CD4-positive, alpha-beta T cell treated with Interleukin-10 for 1 hour (primary cell): Measurements from ENCODE around the gene DCC.

Experiments used
- DNase-seq: peaks from one replicate; pipeline ENCODE4 v3.0.0-alpha.2; 2020

Gene DCC

DNA sequence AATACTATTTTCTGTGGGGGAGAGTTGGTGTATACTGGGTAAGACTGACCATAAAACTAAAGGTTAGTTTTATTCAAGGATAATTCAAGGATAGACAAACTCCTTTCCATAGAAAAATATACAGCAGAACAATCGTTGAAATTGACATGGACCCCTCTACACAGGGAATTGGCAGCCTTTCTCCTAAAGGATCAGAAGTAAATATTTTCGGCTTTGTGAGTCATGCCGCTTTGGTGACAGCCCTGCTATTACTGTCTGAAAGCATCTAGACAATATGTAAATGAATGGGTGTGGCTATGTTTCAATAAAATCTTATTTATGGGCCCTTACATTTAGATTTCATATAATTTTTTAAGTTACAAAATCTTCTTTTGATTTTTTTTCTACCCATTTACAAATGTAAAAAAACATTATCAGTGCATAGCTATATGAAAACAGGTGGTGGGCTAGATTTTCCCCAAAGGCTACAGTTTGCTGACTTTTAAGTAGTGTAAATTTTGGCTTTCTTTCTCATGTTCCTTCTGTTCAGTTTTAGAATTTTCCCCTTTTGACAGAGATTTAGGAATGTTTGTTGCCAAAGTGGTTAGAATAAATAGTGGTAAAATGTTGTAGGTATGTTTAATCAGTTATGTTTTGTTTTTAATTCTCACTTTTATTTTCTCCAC lies 270.6 kb downstream of the DCC start:
- no peak for DNase-seq

DNA sequence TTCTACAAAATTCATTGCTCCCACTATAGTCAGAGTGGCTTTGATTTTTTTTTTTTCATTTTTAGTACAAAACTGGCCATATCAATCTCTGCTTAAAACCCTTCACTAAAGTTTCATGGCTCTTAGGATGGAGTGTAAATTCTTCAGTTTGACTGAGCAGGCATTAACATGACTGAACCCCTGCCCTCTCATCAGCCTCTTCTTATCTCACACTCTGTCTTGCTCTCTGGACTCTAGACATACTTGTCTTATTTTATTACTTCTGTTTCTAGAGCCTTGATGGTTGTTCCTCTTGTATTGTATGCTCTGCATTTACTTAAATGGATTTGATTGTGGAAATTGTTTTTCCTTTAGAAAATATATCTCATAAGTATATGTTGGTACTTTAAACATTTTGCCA lies 272.4 kb downstream of the DCC start:
- no peak for DNase-seq

DNA sequence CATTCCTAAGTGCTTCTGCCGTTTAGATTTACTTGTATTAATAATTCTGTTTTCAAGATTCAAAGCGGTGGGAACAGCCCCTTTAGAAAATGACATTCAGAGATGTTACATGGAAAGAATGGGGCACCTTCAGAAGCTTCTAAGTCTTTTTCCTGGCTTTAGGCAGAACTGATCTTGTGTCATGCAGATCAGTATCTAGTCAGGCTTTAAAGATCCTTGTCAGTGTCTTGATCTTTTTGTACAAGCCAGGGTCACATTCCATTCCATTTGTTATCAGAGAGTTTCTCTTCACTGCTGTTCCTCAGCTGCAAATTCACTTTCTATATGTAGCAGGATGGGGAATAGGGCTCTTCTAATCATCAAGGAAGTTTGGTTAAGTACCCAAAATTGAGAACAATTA lies 275.3 kb downstream of the DCC start:
- DNase-seq, result no peak

DNA sequence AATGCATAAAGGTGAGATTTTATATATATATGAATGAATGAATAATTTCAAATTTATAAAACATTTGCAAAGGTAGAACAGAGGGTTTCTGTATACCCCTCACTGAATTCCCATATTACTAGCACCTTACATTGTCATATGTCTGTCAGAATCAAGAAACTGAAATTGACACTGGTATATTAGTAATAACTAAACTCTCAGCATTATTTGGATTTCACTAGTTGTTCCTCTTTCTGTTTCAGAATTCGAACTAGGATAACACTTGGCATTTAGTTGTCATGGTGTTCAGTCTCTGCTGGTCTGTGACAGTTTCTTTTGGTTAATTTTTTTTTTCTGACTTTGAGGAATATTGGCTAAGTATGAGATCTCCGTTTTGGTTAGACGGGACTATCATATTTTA lies 275.9 kb downstream of the DCC start:
- DNase-seq, result no peak

DNA sequence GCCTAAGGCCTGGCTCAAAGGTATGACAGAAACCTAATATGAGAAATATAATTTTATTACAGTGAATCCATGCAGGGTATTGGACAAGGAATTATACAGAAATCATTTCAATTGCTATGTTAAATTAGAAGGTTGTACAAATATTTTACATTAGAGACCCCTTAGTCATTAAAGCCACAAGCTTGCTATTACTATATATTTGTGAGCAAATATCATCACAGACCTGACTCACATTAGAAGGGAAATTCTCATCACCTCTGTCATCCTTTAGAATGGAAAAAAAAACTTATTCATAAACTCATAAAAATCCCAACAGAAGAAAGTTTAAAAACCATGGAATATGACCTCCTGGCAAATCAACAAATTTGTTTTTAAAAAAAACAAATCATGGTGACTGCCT lies 277.9 kb downstream of the DCC start:
- DNase-seq, result no peak

DNA sequence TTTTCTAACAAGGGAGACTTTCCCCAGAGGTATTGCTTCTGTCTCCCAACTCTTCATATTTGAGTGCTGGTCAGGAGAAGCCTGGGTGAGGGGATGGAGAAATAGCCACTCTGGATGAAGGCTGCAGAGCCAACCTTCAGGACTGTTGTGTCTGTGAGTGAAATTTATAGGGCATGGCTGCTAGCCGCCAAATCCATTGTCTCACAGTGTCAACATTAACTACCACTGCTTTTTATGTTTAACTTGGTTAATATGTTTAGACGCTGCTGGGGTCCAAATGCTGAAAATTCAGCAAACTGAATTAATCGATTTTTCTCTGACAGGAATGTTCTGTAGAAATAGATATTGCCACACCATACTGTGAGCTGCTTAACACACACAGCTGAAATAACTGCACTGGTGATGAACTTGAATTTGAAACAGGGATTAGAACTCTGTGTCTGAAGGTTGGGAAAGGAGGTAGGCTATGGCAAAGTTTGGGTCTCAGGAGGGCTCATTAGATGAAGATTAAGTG lies 281.0 kb downstream of the DCC start:
- DNase-seq, result no peak

DNA sequence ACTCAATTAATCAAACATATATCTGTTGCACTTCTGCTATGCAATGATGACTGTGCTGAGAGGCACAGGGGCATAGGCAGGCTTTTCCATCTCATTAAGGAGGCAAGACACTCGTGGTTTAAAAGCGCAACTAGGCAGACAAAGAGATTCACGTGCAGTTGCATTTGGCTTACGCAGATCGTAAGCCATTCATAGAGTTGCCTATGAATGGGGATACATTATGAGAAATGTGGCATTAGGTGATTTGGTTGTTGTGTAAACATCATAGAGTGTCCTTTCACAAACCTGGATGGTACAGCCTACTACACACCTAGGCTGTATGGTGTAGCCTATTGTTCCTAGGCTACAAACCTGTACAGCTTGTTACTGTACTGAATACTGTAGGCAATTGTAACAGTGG lies 284.7 kb downstream of the DCC start:
- no peak for DNase-seq

DNA sequence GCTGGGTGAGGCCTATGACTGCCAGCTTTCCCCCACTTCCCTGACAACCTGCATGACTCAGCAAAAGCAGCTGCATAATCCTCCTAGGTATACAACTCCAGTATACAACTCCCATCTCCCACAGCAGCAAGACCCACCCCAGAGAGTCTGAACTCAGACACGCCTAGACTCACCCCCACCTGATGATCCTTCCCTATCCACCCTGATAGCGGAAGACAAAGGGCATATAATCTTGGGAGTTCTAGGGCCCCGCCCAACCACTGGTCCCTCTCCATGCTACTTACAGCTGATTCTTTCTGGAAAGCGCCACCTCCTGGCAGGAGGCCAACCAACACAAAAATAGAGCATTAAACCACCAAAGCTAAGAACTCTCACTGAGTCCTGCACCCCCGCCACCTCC lies 296.5 kb downstream of the DCC start:
- DNase-seq, result no peak

DNA sequence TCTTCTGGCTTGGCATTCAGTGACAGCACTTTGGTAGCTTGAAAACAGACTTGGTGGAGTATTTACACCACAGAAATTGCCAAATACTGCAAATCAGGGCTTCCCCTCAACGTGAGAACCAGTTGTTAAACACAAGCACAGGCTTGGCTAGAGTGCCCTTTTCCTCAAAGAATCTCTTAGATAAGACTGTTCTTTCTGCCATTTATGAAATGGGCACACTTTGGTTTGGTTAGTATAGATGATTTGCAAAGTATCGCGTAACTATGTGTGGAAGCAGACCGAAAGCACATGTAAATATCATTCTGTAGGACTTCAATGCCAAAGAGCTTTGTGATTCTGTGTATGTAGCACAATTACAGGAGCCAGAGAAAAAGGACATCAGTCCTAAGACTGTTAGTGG lies 308.2 kb downstream of the DCC start:
- DNase-seq, result no peak

DNA sequence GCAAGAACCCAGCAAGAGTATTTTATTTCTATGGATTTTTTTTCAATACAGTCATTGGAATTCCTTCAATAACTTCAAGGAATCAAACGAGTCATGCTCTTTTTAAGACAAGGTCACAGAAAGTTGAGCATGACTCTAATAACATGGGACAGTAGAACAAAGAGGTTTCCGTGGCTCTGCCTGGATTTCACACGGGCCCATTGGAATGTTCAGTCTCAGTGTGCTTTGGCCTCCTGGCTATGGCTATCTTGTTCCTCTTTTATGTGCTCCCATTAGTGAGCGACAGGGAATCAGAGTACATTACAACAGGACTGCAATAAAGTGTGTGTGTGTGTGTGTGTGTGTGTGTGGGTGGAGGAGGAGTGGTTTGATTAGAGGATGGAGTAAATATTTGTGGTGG lies 312.4 kb downstream of the DCC start:
- no peak for DNase-seq

DNA sequence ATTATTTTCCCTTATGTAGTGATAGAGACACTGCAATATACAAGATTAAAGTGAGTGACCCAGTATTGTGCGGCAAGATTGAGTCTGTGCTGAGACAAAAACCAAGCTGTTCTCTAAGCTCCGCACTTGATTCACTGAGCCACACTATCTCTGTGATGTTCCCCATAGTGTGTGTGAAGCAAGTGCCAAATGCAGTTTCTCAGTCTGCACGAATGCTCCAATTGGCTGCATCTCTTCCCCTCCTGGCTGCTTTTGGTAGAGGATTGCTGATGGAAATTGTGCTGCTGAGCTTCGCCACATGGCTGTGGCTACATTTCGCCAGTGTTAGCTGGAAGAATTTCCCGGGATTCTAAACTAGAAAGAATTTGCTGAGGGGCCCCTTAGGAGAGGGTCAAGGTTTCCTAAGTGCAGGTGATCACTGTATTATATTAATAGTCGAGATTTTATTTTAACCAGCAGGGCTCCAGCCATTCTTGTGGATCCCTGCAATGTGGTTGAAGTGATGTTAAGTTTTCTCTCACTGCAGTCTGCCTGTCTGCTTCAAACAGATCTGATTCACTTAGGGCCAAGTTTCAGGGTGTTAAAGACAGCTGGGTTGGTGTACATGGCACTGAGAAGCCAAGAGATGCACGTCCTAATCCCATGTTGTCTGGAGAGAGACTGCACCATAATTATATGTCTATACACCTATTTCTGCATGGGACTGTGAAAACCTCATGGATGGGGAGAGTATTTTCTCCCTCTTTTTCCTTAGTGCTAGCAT lies 317.2 kb downstream of the DCC start:
- DNase-seq, result no peak

DNA sequence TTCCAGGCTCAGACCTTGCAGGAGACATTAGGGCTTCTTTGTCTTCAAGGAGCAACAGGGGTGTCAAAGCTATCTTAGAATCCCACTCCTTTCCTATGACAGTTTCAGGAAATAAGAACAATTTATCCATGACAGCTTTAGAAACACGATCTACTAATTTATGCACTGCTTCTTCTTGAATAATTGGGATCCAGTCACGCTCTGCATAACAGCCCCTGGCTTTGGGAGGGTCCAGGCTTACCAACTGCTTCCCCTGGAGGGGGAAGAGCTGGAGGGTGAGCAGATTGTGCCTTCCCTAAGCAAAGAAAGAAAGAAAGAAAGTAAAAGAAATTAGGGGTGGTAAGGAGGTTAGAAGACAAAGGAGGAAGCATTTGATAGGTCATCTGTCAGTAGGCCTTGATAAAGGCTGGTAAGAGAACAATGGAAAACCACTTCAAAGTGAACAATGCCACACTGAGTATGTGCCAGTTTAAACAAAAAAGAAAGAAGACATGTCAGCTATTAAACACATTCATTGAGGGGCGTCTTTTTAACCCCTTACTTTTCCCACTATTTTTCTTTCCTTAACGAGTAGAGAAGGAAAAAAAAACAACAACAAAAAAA lies 327.6 kb downstream of the DCC start:
- no peak for DNase-seq

DNA sequence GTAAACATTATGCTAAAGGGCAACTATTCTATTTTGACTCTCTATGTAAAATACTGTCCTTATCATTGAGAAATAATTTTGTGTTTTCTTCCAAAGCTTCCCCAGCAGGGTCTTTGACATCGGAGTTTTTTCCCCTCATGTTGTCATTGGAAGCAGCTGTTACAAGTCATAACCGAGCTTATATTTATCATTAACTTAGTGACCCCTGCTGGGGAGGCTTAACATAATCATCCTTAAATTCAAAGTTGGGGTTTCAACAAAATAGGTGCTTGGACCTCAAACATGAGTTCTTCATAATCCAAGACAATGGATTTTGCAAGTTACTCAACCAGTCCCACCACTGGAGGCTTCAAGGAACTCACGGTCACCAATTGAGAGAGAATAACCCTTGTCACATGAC lies 330.9 kb downstream of the DCC start:
- DNase-seq, result no peak

DNA sequence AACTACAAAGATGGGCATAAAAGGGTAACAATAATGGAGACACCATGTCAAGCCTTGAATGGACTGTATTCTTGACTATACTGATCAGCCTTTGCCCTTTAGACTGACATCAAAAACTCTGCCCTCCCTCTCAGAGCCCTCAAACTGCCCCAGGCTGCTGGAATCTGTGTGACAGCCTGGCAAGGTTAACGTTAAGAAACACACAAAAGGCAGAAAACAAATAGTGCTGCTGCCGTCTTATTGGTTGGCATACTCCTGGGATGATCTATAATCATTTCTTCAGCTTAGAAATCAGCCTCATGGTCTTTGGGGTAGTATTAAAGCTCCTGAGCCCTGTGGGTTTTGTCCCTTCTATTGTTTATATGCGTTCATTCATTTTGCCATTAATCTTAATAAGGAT lies 338.0 kb downstream of the DCC start:
- DNase-seq, result no peak

DNA sequence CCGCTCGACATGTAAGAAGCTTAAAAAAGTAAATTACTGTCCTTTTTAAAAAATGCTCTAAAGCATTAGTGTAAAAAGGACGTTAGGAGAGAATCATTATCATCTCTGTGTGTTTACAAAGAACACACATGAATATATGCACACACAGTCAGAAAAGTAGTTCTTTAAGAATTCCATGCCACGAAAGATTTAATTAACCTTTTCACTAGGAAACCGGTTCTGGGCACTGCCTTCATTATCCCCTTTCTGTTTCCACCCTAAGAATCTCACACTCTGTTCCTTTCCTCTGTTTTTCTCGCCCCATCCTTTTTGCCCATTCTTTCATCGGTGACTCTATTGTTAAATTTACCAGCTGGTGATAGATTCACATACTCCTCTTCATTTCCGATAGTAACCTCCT lies 338.6 kb downstream of the DCC start:
- no peak for DNase-seq

DNA sequence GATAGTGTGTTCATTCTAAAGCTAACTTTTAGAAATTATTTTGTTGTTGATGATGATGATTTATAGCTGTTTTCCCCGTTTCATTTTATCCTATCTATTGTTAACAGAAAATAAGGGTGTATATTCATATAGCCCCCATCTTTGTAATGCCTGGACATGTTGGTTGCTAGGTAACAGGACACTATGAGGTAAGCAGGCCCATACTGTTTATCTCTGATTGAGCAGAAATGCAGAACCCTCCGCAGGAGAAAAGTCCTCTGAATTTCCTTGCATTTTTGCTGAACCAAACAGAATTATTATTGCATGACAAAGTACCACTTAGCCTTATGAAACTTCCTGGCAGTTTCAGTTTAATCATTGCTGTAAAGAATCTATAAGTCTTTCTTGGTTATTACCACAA lies 339.4 kb downstream of the DCC start:
- no peak for DNase-seq

DNA sequence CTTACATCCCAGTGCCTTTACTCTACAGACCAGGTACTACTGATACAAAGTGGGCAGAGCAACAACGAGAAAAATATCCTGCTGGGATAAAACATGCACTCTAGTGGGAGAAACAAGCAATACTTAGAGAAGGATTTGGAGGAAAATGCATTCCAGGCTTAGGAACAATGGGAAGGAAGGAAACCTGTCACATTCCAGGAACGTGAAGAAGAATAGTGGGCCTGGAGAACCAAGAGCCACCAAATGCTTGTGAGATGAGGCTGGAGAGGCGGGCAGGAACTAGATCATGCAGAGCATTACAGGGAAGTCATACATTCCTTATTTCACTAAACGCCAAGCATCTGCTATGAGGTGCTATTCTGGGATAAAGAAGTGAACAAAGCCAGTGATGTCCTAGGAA lies 342.3 kb downstream of the DCC start:
- DNase-seq, result no peak

DNA sequence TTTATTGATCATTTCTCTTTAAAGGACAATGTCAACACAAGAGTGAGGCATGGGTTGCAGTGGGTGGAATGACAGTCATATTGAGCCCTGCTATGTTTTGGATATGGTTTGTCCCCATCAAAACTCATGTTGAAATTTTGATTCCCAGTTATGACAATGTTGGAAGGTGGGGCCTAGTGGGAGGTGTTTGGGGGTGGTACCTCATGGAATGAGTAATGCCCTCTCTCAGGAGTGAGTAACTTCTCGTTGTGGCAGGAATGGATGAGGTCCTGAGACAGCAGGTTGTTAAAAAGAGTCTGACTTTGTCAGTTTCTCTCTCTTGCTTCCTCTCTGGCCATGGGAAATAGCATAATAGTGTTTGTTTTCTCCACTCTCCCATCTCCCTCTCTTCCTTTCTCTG lies 345.3 kb downstream of the DCC start:
- DNase-seq, result no peak

DNA sequence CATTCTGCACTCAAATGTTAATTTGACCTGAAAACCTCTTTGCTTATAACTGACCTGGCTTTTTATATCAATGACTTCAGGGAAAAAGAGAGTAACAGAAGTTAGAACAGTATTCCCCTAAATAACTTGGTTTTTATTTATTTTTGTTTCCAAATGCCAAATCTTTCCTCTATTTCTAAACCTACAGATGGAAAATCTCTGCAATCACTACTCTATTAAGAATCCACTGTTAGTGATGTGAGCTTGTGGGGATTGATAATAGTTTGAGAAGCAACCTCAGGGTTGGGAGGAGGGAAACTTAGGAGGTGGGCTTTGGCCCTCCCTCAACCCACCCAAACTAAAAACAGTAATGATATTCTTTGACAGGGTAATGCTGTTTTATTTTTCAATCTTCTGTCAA lies 351.8 kb downstream of the DCC start:
- DNase-seq, result no peak

DNA sequence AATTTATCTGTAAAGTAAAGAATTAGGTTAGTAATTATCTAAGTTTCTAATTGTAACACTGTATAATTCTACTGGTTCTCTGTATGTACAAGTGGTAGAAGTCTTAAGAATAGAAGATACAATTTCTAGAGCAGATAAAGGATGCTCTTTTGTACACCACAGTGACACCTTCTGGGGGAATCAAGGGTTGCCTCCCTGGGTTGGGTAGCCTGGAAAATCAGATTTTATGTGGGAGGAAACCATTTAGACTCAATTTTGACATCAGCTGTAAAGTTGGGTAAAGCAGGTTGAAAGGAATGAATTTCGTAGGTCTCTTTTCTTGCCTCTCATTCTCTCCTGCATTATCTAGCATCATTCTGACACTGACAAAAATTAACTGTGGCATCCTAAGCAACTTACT lies 354.8 kb downstream of the DCC start:
- no peak for DNase-seq

DNA sequence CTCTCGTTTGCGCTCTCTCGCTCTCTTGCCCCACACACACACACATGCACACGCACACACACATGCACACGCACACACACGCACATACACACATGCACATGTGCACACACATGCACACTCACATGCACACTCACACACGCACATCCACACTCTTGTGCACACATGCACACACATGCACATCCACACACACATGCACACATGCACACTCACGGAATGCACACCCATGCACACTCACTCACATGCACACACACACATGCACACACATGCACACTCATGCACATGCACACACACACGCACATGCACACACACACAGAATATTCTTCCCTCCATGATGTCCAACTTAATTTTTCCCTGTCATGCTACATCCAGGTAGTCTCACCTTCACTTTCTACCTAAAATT lies 360.1 kb downstream of the DCC start:
- DNase-seq, result no peak

DNA sequence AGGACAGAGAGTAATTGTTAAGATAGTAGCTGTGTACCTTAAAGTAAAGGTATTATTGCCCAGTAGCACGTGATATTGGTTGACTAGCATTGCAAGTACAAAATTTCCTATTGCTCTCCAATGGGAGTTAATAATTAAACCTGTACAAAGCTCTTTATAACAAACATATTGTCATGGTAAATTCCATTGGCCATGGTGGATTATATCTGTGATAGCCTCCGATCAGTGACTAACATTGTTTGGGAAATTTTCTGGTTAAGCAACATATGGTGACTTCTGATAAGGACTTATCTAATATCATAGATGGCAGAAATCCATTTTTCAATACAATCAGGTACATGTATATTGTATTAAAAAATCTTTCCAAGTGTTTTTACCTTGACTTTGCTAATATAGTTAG lies 360.8 kb downstream of the DCC start:
- DNase-seq, result no peak

DNA sequence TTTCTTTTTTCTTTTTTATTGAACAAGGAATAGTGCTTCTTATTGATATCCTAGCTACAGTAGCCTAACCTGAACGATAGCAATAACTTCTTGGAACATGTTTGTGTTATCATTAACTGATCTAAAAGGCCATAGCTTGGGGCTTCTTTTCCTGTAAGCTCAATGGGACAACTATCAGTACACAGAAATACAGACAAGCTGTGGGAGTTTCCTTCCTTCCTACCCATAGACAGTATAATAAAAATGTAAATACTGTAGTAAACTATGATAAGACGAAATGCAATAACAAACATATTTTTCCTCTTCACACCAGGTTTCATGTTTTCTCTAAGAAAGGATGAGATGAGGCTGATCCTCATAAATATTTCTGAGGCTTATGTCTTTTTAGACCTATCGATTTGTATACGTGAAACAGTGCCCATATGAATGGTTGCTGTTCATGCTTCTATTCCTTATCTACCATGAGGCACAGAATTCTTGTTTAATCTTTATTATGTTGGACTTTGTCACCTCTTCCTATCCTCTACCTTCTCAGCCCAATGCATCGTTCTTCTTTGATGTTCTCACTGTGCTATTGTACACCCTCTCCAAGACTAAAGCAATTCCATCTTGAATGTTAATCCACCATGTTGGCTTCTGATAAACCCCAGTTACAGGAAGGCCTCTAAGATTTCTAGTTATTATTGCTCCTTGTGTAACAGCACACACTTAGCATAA lies 361.4 kb downstream of the DCC start:
- no peak for DNase-seq

DNA sequence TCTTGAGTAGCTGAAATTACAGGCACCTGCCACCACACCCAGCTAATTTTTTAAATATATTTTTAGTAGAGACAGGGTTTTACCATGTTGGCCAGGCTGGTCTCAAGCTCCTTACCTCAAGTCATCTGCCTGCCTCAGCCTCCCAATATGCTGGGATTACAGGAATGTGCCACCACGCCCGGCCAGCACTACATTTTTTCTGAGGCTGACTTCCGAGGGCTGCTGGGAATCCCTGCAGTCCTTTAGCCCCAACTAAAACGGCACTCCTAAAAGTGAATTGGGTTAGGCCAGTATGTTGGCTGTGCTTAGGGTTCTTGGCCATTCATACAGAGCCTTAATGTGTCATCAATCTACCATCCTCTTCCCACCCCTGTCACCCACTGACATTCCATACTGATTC lies 375.4 kb downstream of the DCC start:
- no peak for DNase-seq
